ENCODE results near the gene RPL27A.

- TF ChIP-seq CTCF (conservative IDR thresholded peaks at IDR 0.05) (no peak), EZH2 (IDR thresholded peaks at IDR 0.05; ENCODE audit: low read depth) (no peak)
Observed at GRCh38 chr11:8689726-8690255, 7.2 kb downstream of the RPL27A start.
